GM18867 (cell line): Measurements from ENCODE around the gene SEC16A.

Source experiments
- ATAC-seq: cut with Tn5 transposase; IDR thresholded peaks from one replicate; pipeline ENCODE4 v1.9.1; 2021; ENCODE audit warnings: mild to moderate bottlenecking, moderate library complexity; ENCODE audit not compliant: unreplicated experiment

Gene SEC16A

GRCh38 chr9:136441681-136442245 is 41.1 kb downstream of the SEC16A start:
- ATAC-seq = no peak

- ATAC-seq = no peak
These were observed 41.6 kb downstream of the SEC16A start for GRCh38 chr9:136441191-136441680.

- peak; percentile 69 for ATAC-seq
These were observed 43.1 kb downstream of the SEC16A start, which contains the start of gene INPP5E for GRCh38 chr9:136439481-136440408. TSS of gene INPP5E (minus strand) at chr9:136439845. CDS start at chr9:136439419, 426 bp downstream.

- ATAC-seq = peak; percentile 42
These were observed 44.0 kb downstream of the SEC16A start for GRCh38 chr9:136438548-136439480.

- no peak for ATAC-seq
These were observed 44.8 kb downstream of the SEC16A start for GRCh38 chr9:136437839-136438547.

DNA sequence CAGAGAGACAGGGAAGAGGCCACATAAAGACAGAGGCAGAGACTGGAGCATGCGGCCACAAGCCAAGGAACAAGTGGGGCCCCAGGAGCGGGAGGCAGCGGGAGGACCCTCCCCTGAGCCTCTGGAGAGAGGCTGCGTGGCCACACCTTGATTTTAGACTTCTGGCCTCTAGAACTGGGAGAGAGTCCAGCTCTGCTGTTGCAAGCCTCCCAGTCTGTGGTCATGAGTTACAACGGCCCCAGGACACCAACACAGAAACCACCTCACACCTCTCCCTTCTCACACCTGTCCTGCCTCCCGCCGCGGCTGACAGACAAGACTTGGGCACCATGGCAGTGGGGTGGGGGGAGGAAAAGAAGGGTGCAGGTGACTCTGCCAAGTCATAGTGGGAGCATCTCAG is 45.4 kb downstream of the SEC16A start:
- ATAC-seq = no peak

DNA sequence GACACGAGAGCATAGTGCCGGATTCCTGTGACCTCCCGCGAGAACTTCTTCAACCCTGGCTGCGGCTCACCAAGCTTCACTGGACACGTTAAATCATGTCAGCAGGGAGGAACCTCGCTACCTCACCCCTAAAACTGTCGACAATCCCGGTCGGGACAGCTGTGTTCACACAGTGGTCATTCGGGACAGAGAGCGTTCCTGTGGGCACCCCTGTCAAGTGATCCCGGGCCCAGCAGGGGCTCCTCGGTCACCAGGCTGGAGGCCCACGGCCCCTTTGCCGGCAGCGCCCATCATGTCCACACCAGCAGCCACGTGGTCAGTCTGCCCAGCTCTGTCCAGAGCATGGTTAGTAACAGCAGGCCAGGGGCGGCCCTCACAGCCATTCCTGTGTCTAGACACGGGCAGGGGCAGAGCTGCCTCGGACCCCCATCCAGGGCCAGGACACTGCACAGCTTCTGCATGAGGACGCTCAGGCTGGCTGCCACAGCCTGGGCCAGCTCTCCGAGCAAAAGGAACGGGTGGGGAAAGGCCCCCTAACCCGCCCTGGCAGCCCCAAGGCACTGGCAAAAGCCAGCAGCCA is 46.7 kb downstream of the SEC16A start:
- ATAC-seq = no peak

DNA sequence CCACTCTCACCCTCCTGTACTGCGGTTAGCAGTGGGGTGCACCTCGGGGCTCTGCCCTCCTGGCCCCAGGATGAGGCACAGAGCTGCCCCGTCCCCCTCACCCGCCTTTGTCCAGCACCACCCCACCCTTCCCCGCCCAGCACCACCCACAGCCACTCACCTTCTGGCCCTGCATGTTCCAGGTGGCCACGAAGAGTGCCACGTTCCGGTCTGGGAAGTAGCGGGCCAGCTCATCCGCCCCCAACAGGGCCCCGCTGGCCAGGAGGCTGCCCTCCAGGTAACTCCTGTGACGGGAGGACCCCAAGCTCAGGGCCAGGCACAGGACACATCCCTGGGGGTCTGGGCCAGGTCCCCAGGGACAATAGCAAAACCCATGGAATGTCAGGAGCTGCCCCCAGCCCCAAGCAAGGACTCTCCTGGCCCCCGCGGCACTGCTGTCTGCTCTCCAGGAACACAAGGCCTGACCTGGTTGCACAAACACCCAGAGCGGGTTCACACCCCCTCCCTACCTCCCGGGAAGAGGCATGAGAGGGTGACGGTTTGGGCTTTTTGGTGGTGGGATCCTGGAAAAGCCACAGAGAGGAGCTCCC is 48.2 kb downstream of the SEC16A start:
- ATAC-seq = no peak

DNA sequence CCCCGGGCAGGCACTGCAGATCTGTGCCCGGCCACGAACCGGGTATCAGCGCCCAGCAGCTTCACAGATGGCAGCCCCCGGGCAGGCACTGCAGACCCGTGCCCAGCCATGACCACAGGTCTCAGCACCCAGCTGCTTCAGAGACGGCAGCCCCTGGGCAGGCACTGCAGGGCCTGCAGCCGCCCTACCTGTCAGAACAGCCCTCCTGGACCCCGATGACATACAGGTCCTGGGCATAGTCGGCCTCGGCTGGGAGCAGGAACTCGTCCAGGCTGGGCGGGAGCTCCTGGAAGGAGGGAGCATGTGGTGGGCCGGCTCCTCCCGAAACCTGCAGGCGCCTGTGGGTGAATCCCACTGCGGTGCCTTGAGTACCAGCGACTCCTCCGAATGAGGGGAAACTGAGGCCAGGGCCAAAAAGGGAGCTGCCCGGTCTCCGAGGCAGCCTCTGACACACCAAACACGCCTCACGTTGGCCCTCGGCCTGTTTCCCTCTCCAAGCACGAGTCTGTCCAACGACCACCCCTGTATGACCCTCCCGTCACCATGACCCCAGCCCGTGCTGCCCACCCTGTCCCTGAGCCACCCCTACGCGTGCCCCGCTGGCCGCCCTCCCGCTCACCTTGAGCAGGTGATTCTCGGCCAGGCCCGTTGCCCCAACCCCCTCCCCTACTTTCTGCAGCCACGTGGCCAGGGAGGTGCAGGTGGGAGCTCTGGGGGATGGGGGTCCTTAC is 48.8 kb downstream of the SEC16A start:
- ATAC-seq = no peak

- ATAC-seq = no peak
These were observed 49.7 kb downstream of the SEC16A start for GRCh38 chr9:136433043-136433715.

DNA sequence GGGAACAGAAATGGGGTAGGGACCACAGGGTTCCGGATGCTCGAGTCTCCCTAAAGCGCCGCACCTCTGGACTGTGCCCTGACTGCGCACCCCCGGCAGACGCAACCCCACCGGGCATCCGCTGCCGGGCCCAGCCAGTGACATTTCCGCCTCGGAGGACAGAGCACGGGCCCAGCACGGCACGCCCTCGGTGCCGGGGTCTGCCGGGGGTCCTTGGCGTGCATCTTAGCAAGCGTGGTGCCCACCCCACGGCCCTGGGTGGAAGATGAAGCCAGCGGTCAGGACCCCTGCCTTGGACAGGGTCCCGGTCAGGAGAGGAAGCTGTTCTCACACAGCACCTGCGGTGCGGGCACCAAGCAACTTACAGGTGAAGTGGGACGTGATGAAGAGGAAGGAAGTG is 50.2 kb downstream of the SEC16A start:
- no peak for ATAC-seq

- ATAC-seq = no peak
These were observed 51.0 kb downstream of the SEC16A start for GRCh38 chr9:136431782-136432350.

DNA sequence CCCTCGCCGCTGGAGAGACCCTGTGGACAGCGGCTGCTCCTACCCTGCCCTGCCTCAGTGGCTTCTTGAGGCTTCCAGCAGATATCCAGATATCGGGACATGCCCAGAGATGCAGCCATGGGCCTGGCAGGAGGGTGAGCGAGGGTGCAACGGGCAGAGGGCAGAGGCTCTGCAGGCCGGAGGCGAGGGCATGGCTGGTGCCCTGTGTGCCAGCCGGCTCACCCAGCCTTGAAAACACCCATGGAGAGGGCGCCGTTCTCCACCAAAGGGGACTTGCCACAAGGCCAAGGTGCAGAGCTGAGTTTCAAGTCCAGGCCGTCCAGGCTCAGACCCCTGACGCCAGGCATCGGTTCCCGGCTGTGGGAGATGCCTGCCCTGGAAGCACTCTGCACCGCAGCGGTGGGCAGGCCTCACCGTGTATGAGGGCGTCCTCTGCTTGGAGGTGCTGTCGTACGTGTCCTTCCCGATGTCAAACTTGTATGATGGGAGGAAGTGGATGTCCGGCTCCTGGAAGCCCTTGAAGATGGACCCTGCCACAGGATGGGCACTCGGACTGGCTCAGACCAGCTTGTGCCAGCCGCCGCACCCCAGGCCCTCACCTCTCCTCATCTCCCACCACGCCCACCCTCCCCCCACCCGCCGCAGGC is 52.1 kb downstream of the SEC16A start:
- ATAC-seq = no peak

DNA sequence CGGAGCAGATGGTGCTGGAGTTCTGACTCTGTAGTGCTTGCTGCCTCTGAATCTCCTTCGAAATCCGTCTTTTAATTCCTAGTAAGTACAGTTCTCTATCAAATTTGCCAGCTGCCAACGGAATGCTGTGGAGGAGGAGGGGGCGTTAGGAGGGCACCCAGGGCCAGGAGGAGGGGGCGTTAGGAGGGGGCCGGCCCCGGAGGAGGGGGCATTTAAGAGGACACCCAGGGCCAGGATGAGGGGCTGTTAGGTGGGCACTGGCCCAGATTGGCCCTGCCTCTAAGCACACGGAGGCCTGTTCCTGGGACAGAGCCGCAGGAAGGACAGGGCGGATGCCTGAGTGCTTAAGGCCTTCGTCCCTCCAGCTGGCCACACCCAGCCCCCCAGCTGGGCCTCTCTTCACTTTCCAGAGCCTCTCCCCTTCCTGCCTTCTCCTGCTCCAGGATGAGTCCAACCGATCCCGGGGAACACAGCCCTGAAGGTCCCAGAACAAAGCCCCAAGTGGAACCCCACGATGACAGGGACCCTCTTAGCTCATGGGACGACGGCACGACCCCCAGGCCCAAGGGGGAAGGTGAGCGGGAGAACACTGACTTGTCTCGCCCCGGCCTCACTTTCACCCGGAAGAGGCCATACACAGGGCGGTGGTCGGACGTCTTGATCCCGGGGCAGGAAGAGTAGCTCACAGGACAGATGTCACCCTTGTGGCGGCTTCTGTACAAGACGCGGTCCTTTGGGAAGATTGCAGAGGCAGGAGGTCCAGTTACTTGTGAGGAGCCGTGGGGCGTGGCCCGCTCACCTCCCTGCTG is 53.0 kb downstream of the SEC16A start:
- ATAC-seq = no peak

GRCh38 chr9:136429075-136429628 is 53.7 kb downstream of the SEC16A start:
- no peak for ATAC-seq

DNA sequence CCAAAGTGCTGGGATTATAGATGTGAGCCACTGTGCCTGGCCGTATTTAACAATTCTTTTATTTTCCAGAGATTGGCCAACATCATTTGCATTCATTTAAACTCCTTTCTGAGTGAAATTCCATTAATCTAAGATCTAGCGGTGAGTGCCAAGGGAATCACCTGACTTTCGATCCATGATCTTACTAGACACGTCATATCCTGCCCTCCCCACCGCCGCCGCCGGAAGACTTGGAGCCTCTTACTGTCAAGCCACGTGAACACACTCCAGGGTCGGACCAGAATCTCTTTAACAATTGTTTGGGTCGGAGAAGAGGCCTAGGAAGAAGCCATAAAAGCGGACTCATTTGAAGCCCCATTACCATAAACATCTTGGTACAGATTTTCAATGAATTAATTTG is 56.1 kb downstream of the SEC16A start:
- ATAC-seq = no peak
